ENCODE measurements around the gene GNB1L.

GNB1L gene

DNA sequence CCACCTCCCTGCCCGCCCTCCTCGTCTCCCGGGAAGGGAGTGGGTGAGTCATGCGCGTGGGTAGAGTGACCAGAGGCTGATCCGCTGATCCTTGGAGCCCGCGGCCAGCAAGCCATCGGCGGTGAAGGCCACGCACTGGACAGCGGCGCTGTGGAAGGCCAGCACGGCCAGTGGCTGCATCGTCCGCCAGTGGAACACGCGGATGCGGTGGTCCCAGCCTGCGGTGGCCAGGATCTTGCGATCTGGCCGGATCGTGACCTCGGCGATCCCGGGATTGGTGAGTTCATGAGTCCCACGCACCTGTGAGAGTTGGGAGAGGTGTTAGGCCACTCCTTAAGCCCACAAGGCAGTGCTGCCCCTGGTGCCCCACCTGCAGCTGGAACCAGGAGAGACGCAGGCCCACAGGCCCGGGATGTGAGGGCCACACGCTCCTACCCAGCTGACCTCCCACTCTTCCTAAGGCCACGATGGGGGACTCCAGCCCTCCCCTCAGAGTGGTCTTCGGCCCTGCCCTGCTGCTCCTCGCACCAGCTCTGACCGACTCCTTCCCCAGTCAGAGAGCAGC is 65.9 kb downstream of the GNB1L start:
- H3K4me1 ChIP-seq (ENCODE audit: low read length): no peaks in the 10 kb centered on the region
- 0 out of 2 replicates have a peak, but pooled peaks cover 3% of the 10 kb centered on the region for H3K9me3 ChIP-seq (ENCODE audit: insufficient read depth, low read length)
- no peak overlapping the region for H2AFZ ChIP-seq (ENCODE audit: low read depth, low read length)
- H3K4me2 ChIP-seq (ENCODE audit: low read length): no peak overlapping the region
- no peak overlapping the region for H3K9ac ChIP-seq (ENCODE audit: low read length)
- H3K4me3 ChIP-seq (ENCODE audit: low read length): no peak overlapping the region
- no peaks in the 10 kb centered on the region for H3K27me3 ChIP-seq (ENCODE audit: low read depth, low read length)
- no peak overlapping the region for H3K27ac ChIP-seq (ENCODE audit: low read length)
- TF ChIP-seq, protein P1, sequence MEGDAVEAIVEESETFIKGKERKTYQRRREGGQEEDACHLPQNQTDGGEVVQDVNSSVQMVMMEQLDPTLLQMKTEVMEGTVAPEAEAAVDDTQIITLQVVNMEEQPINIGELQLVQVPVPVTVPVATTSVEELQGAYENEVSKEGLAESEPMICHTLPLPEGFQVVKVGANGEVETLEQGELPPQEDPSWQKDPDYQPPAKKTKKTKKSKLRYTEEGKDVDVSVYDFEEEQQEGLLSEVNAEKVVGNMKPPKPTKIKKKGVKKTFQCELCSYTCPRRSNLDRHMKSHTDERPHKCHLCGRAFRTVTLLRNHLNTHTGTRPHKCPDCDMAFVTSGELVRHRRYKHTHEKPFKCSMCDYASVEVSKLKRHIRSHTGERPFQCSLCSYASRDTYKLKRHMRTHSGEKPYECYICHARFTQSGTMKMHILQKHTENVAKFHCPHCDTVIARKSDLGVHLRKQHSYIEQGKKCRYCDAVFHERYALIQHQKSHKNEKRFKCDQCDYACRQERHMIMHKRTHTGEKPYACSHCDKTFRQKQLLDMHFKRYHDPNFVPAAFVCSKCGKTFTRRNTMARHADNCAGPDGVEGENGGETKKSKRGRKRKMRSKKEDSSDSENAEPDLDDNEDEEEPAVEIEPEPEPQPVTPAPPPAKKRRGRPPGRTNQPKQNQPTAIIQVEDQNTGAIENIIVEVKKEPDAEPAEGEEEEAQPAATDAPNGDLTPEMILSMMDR (IDR thresholded peaks at IDR 0.05; ENCODE audit: low read depth, low read length): no peak
- TF ChIP-seq EZH2phosphoT487 (IDR thresholded peaks at IDR 0.05; ENCODE audit: low read depth): no peak
- H4K20me1 ChIP-seq (ENCODE audit: insufficient read depth, low read length): no peaks in the 10 kb centered on the region
- no peaks in the 10 kb centered on the region for H3K79me2 ChIP-seq (ENCODE audit: low read length)
- peaks cover 4% of the 10 kb centered on the region for H3K36me3 ChIP-seq (replicated peaks; ENCODE audit: low read depth, low read length)

DNA sequence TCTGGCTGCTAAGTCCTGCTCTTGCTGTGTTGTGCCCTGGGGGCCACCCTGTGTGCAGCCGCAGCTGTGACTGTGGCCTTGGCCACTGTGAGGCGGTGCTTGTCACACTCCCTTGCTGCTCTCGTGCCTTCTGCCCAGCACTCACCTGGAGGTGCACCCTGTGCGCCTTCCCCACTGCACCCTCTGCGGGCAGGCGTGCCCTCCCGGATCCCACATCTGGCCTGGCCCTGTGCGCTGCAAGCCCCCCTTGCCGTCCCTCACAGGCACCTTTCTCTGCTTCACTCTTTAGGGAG is 66.9 kb downstream of the GNB1L start:
- H3K9me3 ChIP-seq (ENCODE audit: insufficient read depth, low read length): 0 out of 2 replicates have a peak, but pooled peaks cover 3% of the 10 kb centered on the region

DNA sequence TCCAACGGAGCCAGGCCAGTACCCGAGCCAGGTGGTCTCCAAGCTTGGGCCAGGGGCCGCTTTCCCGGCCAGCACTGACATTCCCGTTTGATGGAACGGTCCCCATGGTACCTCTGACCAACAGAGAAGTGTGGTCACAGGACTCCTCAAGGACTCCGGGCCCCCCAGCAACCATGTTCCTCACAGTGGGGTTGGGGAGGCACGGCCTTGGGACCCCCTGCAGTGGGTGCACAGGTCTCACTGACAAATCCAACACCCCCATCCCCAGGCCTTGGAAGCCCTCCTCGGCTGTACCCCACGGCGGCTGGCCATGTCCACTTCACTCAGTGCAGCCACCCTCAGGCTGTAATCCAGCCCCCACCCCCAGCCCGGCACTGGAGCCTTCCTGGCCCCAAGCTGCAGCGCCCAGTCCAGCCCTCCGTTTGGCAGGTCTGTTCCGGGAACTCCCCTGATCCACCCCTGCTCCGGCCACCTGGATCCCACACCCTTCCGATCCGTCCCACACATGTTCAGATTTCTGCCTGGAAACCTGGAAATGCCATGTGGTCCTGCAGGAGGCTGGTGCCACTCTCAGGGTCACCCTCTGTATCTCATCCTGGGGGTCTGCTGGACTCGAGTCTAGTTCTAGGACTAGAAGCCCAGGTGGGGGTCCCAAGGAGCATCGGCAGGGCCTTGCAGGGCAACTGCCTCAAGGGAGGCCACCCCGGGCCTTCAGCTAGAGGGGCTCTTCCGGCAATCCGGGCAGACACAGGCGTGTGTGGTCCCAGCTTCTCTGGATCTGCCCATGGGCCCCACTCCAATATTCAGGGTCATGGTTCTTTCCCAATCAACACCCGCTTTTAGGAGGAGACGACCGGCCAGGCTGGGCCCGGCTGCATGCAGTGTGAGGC is 67.5 kb downstream of the GNB1L start:
- H4K20me1 ChIP-seq (ENCODE audit: insufficient read depth, low read length): no peaks in the 10 kb centered on the region
- TF ChIP-seq, protein P1 (IDR thresholded peaks at IDR 0.05; ENCODE audit: low read depth, low read length): no peak
- no peak for TF ChIP-seq EZH2phosphoT487 (IDR thresholded peaks at IDR 0.05; ENCODE audit: low read depth)
- H3K36me3 ChIP-seq (replicated peaks; ENCODE audit: low read depth, low read length): peaks cover 4% of the 10 kb centered on the region
- no peak overlapping the region for H2AFZ ChIP-seq (ENCODE audit: low read depth, low read length)
- no peak overlapping the region for H3K27ac ChIP-seq (ENCODE audit: low read length)
- no peak overlapping the region for H3K4me2 ChIP-seq (ENCODE audit: low read length)
- no peaks in the 10 kb centered on the region for H3K4me1 ChIP-seq (ENCODE audit: low read length)
- H3K4me3 ChIP-seq (ENCODE audit: low read length): no peak overlapping the region
- no peak overlapping the region for H3K9ac ChIP-seq (ENCODE audit: low read length)
- 0 out of 2 replicates have a peak, but pooled peaks cover 3% of the 10 kb centered on the region for H3K9me3 ChIP-seq (ENCODE audit: insufficient read depth, low read length)
- no peaks in the 10 kb centered on the region for H3K79me2 ChIP-seq (ENCODE audit: low read length)
- H3K27me3 ChIP-seq (ENCODE audit: low read depth, low read length): no peaks in the 10 kb centered on the region

More for the DNA sequence above, 66.9 kb downstream of the GNB1L start:
- H3K4me2 ChIP-seq (ENCODE audit: low read length): no peak overlapping the region
- H3K27ac ChIP-seq (ENCODE audit: low read length): no peak overlapping the region
- peaks cover 4% of the 10 kb centered on the region for H3K36me3 ChIP-seq (replicated peaks; ENCODE audit: low read depth, low read length)
- no peaks in the 10 kb centered on the region for H3K79me2 ChIP-seq (ENCODE audit: low read length)
- H3K27me3 ChIP-seq (ENCODE audit: low read depth, low read length): no peaks in the 10 kb centered on the region
- no peak overlapping the region for H3K9ac ChIP-seq (ENCODE audit: low read length)
- H3K4me3 ChIP-seq (ENCODE audit: low read length): no peak overlapping the region
- no peak overlapping the region for H2AFZ ChIP-seq (ENCODE audit: low read depth, low read length)
- H4K20me1 ChIP-seq (ENCODE audit: insufficient read depth, low read length): no peaks in the 10 kb centered on the region
- no peaks in the 10 kb centered on the region for H3K4me1 ChIP-seq (ENCODE audit: low read length)
- no peak for TF ChIP-seq EZH2phosphoT487 (IDR thresholded peaks at IDR 0.05; ENCODE audit: low read depth)
- TF ChIP-seq, protein P1 (IDR thresholded peaks at IDR 0.05; ENCODE audit: low read depth, low read length): no peak

DNA sequence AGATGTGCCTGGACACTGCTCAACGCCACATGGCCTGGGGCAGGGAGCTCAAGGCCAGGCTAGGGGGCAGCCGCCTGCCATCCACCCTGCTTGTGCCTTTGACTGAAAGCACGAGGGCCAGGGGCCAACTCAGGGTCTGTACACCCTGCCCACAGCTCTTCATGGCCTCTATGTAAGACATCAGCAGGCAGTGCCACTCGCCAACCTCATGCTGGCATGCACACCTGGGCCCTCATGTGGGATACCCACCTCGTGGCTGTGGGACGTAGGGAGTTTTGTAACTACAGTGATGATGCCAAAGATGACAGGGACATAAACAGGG is 68.4 kb downstream of the GNB1L start:
- Histone ChIP-seq H3K27ac (ENCODE audit: low read length) (no peak overlapping the region), H3K4me3 (ENCODE audit: low read length) (no peak overlapping the region), H2AFZ (ENCODE audit: low read depth, low read length) (no peak overlapping the region), H3K9me3 (ENCODE audit: insufficient read depth, low read length) (no peaks in the 10 kb centered on the region), H3K36me3 (replicated peaks; ENCODE audit: low read depth, low read length) (no peaks in the 10 kb centered on the region), H3K79me2 (ENCODE audit: low read length) (no peaks in the 10 kb centered on the region), H3K4me1 (ENCODE audit: low read length) (no peaks in the 10 kb centered on the region), H4K20me1 (ENCODE audit: insufficient read depth, low read length) (no peaks in the 10 kb centered on the region), H3K4me2 (ENCODE audit: low read length) (no peak overlapping the region), H3K9ac (ENCODE audit: low read length) (no peak overlapping the region), H3K27me3 (ENCODE audit: low read depth, low read length) (no peaks in the 10 kb centered on the region)
- TF ChIP-seq, protein P1 (IDR thresholded peaks at IDR 0.05; ENCODE audit: low read depth, low read length): no peak
- TF ChIP-seq EZH2phosphoT487 (IDR thresholded peaks at IDR 0.05; ENCODE audit: low read depth): no peak
